ENCODE results near the gene PEBP1.
A peak's percentile ranks its signal among the peaks of the same experiment; 100 is the strongest.
"Not testable (repeated sequence)": the region's sequence is repeated elsewhere in the genome, so short reads cannot be mapped to it uniquely, and the experiment has no call there.

Gene PEBP1

DNA sequence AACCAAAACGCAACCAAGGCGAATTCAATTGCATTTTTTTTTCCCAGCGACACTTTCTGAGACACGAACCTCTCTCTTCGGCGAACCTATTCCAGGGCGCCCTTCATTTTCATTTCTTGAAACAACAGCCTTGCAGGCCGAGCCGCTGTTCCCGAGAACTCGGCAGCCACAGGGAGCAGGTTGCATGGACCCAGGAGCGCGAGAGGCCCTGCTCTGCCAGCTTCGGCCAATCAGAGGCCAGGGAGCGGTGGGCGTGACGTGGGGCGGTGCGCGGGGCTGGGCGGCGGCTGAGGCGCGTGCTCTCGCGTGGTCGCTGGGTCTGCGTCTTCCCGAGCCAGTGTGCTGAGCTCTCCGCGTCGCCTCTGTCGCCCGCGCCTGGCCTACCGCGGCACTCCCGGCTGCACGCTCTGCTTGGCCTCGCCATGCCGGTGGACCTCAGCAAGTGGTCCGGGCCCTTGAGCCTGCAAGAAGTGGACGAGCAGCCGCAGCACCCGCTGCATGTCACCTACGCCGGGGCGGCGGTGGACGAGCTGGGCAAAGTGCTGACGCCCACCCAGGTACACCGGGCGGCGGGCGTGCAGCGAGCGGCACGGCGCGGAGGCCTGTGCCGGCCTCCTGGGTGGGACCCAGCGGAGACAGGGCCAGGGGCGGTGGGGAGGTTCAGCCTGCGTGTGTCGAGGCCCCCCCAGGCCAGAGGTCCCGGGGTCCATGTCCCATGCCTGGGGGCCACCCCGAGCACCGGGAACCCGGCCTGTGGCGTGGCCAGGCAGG is at the start of gene PEBP1:
Gene PEBP1, plus strand, starts transcription at position 337 of the 771 bp plus-strand sequence. Its CDS starts 86 bp downstream, at position 423.
- DNase-seq, result peak; percentile 70

DNA sequence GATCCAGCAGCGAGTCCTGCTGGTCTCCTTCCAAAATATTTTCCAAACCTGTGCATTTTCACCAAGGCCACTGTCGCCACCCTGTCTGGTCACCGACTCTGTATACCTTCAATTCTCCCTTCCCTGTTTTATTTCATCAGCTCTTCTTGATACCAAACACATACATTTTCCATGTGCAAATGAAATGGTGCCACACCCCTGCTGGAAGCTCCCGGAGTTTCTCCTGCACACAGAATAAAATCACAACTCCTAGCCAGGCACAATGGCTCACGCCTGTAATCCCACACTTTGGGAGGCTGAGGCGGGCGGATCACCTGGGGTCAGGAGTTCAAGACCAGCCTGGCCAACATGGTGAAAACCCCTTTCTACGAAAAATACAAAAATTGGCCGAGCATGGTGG is 46.1 kb upstream of the PEBP1 start:
- no peak for DNase-seq

DNA sequence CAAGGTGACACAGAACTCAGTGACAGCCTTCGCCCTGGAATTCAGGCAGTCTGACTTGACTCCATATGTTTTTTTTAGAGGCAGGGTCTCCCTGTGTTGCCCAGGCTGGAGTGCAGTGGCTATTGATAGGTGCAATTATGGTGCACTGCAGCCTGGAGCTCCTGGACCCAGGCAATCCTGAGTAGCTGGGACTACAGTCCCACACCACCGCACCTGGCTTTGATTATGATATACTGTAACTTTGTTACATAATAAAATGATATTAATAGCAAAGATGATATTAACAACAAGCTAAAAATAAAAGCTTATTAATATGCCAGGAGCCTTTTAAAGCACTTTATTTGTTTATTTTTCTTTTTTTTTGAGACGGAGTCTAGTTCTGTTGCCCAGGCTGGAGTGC is 41.9 kb upstream of the PEBP1 start:
- DNase-seq, result no peak

DNA sequence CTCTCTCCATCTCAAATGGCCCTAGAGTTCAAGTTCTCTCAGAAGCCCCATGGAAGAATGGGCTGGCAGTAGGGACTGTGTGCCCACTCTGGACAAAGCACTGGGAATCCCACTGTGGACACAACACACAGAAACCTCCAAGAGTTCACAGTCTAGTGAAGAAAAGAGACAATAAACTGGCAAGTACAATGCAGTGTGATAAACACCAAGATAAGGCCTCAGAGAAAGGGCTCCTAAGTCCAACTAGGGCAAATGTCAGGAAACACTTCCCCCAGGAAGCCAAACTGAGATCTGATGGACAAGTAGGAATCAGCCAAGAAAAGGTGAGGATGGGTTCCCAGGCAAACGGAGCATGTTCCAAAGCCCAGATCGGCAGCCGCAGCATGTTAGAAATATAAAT is 37.5 kb upstream of the PEBP1 start:
- DNase-seq, result no peak

DNA sequence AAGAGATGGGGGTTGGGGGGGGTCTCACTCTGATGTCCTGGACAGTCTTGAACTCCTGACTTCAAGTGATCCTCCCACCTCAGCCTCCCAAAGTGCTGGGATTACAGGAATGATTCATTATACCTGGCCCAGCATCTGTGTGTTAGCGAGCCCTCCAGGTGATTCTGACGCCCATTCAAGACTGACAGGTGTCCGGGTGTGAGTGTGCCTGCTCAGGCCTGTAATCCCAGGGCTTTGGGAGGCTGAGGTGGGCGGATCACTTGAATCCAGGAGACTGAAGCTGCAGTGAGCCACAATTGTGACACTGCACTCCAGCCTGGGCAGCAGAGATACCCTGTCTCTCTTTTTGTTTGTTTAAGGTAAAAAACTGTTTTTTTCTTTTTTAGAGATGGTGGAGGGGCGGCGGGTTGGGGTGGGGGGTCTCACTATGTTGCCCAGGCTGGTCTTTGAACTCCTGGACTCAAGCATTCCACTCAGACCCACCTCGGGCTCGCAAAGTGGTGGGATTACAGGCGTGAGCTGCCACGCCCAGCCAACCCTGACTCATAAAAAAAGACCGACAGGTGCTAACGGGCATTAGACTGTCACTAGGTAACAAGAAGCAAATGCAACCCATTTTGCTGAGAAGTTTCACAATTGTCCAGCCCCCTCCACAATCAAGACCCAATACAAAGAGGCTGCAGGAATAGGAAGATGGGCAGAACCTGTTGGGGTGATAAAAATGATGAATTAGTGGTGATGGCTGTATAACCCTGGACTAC is 36.8 kb upstream of the PEBP1 start:
- DNase-seq, result no peak

DNA sequence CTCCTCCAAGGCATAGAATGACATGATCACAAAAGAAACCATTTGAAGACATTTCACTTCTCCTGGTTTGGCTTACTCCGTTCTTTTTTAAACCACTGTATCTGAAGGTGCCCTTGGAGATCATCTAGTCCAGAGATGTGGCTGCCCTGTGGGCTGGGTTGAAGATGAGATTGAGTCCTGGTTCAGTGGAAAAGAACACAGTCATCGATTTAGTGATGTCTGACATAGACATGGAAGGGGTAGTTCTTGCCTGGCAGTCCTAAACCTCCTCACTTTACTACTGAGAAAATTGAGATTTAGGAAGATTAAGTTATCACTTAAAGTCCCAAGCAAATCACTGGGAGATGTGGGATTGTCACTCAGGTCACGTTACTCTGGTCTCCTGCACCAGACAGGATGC is 34.9 kb upstream of the PEBP1 start:
- no peak for DNase-seq

DNA sequence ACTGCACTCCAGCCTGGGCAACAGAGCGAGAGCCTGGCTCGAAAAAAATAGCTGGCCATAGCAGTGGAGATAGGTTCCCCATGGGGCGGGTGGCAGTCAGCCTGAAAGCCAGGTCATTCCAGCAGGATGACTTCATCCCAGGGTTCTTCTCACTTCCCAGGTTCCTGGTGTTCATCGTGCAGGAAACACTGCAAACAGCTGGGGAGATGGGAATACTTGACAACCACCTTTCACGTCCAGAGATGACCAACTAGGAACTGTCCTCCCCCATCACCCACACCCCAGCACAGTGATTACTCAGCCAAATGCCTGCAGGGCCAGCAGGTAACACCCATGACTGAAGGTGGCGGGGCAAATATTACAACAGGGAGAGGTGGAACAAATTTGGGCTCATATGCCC is 33.9 kb upstream of the PEBP1 start:
- no peak for DNase-seq

DNA sequence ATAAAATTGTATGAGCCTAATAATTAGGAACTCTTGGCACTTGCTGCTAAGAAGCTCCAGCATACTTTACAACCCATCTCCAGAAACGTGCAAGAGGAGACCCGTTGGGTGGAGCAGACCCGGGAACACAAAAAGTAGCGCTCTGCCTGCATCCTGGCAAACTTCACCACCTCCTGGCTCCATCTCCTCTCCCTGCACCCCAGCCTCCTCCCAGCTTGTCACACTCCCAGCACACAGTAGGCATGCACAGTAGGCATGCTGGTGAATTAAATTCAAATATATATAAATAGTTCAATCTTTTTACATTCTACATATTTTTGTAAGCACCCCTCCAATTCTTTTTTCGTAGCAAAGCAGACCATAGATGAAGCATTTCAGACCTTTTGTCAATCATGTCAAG is 33.3 kb upstream of the PEBP1 start:
- no peak for DNase-seq

DNA sequence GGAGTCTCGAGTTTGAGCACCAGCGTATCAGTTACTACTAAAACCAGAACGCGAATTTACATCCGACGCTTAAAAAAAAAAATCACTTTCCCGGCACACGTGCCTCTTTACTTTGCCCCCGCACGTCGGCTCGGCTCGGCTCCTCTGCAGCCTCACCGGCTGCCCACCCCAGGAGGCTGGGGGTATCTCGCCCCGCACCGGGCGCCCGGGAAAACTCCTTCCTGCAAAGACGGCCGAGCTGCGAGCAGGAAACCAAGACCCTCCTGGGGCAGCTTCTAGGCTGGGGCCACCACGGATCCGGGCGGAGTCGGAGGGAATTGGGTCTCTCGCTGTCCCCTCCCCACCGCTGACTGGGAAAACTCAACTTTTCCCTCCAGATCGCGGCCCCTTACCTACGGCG is 32.7 kb upstream of the PEBP1 start:
- no peak for DNase-seq

DNA sequence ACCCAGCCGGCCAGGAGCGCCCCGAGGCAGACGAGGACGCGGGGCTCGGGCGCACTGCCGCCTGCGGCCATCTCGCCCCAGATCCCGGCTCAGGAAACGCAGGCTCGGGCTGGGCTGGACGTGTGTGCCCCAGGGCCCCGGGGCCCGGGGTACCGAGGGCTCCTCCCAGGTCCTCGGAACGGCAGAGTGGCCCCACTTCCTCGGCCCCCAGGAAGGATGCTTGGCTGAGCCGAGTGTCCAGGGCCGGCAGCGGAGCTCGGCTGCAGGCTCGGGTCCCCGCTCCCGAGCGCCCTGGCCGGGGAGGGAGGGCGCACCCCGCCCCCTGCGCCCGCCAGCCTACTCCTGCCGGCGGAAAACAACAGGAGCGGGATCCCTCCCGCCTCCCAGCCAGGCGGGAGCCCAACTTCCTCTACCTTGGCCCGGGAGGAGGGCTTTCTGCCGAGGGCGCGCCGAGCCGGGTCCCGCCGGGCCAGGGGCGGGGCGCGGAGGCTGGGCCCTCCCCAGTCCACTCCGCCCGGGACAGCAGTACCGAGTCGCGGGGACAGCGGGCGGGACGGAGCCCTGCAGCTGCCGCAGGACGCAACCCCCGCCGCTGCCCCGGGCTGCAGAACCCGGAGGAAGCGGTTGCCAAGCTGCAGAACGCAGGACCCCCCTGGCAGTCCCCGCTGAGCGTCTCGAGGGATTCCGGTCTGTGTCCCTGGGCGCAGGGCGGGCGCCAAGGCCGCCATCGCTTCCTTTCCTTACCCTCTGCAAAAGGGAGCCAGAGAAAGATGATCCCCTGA is 32.1 kb upstream of the PEBP1 start, which contains the start of gene VSIG10:
Gene VSIG10, minus strand, starts transcription at position 411 of the 782 bp plus-strand sequence. Its CDS starts 340 bp downstream, at position 71.
- peak; percentile 8 for DNase-seq

DNA sequence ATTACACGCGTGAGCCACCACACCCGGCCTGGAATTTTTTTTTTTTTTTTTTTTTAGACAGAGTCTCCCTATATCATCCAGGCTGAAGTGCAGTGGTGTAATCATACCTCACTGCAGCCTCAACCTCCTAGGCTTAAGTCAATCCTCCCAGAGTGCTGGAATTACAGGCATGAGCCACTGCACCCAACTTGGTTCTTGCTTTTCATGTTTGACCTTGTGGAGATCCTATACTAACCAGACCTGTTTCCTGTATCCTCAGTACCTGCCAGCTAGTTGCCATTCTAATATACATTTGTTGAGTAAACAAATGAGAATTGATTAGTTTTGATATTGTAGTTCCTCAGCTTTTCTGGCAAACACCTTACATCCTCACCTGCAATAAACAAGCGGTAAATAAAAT is 28.9 kb upstream of the PEBP1 start:
- DNase-seq, result no peak

DNA sequence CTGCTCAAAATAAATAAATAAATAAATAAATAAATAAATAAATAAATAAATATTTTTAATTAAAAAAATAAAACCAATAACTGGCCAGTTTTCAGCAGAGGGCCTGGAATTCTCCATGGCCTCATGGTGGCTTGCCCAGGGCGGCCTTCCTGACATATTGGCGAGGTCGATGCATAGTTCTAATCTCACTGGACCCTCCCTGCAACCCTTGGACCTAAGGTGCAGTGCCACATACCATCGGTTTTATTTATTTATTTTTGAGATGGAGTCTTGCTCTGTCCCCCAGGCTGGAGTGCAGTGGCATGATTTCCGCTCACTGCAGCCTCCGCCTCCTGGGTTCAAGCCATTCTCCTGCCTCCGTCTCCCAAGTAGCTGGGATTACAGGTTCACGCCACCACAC is 28.2 kb upstream of the PEBP1 start:
- DNase-seq, result no peak

DNA sequence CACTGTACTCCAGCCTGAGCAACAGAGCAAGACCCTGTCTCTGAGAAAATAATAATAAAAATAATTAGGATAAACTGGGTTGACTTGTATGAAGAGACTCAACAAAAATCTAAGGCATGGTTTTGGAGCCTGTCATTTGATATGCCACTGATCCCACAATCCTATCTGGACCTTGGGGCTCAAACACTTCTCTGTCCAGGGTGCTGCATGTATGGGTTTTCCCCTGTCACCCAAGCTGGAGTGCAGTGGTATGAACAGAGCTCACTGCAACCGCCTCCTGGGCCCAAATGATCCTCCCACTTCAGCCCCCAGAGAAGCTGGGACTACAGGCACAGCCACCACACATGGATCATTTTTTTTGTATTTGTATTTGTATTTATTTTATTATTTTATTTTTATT is 26.8 kb upstream of the PEBP1 start:
- DNase-seq, result no peak

DNA sequence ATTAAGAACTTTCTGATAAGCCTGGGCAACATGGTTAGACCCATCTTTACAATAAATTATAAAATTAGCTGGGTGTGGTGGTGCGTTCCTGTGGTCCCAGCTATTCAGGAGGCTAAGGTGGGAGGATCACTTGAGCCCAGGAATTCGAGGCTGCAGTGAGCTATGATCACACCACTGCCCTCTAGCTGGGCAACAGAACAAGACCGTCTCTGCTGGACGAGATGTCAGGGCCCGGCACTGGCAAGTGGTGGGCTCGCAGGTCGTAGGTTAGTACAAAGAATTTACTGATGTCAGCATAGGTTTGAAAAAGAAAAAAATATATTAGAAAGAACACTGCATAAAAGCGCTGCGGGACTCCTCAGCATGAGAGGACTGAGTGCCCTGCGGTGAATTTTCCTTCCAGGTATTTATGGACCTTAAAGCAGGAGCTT is 16.5 kb upstream of the PEBP1 start:
- no peak for DNase-seq

DNA sequence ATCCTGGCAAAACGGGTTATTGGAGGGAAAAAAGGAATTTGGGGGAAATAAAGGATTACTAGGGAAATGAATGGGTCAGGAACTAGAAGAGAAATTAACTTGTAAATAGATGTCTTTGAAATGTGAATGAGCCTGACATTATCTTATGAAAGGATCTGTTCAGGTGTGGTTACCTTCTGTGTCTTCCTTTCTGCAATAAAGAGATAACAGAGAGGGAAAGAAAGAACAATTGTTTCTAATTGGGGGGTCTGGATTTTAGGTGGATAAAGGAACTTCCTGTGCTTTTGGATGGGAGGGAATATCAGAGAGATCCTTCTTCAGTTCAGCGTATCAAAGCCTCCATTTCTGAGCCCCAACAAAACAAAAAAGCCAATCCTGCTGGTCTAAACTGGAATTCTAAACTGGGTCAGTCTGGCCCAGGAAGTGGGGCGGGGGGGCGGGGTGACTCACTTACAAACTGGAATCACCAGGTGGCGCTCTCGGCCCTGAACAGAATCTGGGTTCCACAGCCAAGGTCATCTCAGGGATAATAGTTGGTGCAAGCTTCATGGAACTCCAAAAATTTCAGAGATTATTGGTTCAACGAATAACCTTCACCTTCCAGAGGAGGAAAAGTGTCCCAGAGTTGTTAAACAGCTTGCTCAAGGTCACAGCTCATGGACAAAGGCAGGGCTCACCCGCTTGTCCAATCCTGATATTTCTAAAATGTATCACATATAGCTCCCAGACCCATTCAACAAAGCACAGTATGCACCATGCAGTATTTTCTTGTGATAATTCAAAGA is 15.2 kb upstream of the PEBP1 start:
- DNase-seq, result peak; percentile 14

DNA sequence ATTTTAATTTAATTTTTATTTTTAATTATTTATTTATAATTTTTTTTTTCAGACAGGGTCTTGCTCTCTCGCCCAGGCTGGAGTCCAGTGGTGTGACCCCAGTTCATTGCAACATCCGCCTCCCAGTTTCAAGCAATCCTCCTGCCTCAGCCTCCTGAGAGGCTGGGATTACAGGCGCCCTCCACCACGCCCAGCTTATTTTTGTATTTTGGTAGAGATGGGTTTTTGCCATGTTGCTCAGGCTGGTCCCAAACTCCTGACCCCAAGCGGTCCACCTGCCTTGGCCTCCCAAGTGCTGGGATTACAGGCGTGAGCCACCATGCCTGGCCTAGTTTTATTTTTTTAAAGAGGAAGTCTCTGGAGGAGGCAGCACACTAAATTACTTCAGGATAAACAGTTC is 13.7 kb upstream of the PEBP1 start:
- DNase-seq, result no peak

DNA sequence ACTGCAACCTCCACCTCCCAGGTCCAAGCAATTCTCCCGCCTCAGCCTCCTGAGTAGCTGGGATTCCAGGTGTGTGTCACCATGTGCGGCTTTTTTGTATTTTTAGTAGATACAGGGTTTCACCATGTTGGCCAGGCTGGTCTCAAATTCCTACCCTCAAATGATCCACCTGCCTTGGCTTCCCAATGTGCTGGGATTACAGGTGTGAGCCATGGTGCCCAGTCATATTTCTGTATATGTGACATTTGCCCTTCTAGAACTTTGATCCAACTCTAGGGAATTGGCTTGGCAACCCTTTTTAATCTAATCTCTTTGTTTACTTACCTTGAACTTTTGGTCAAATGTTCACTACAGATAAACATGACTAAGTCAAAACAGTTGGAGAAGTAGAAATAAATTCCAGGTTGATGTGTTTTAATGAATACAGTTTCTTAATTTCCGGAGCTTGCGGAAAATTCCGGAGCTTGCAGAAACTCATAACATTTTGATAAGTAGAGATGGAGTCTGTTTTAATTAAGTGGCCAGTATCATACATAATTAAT is 11.5 kb upstream of the PEBP1 start:
- no peak for DNase-seq

DNA sequence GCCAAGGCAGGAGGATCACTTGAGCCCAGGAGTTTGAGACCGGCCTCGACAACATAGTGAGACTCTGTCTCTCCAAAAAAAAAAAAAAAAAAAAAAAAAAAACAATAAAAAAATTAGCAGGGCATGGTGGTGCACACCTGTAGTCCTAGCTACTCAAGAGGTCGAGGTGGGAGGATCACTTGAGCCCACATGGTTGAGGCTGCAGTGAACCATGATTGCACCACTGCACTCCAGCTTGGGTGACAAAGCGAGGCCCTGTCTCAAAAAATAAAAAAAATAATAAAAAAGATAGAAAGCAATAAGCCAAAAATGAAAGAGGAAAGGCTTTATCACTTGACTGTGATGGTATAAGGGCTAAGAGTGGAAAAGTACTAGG is 10.2 kb upstream of the PEBP1 start:
- DNase-seq, result no peak

DNA sequence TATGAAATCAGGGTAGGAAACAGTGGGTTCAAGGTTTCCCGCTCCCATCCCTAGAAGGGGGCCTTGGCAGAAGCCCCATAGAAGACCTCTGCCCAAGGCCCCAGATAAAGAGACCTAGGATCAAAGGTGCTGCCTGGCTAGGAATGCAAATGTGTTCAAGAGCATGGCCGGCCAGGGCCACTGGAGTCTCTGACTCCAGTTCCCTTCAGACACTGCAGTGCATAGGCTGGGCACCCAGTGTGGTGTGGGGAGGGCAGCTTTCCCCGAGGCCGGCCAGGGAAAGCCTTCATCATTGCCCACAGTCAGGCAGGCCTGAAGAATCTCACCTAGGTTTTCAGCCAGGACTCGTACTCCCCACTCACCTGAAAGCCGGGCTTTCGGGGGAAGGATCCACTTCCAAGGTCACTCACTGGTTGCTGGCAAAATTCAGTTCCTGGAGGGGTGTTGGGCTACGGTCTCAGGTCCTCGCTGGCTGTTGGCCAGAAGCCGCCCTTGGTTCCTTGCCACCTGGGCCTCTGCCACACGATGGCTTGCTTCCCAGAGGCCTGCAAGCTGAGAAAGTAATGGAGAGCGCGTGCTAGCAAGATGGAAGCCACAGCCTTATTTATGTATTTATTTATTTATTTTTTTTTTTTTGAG is 9.7 kb upstream of the PEBP1 start:
- peak; percentile 62 for DNase-seq

DNA sequence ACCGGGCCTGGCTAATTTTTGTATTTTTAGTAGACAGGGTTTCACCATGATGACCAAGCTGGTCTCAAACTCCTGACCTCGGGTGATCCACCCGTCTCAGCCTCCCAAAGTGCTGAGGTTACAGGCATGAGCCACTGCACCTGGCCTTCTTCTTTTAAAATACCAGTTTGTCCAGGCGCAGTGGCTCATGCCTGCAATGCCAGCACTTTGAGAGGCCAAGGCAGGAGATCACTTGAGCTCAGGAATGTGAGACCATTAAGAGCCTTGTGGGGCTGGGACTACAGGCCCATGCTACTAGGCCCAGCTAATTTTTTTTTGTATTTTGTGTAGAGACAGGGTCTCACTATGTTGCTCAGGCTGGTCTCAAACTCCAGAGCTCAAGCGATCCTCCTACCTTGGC is 8.1 kb upstream of the PEBP1 start:
- DNase-seq, result no peak

DNA sequence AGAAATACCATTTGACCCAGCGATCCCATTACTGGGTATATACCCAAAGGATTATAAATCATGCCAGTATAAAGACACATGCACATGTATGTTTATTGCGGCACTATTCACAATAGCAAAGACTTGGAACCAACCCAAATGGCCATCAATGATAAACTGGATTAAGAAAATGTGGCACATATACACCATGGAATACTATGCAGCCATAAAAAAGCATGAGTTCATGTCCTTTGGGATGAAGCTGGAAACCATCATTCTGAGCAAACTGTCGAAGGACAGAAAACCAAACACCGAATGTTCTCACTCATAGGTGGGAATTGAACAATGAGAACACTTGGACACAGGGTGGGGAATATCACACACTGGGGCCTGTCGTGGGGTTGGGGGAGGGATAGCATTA is 6.5 kb upstream of the PEBP1 start:
- DNase-seq, result not testable (repeated sequence)

DNA sequence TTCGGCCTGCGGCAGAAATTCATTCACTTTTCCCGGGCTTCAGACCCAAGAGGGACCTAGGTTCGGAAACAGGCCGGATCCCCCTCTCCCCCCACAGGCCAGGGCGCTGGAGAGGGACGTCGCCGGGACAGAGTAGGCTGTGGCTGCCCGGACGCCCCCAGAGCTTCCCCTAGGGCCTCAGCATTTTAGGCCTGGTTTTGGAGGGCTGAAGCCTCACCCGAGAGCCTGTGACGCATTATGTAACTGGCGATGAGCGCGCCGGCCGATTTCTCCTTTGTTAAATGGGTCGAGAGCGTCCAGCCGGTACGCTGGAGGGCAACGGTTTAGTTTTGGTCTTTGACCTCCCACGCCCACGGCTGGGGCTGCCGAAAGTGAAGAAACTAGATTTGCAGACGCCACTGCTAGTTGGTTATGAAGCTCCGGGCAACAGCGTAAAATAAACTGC is 657 bp downstream of the PEBP1 start:
- DNase-seq, result no peak

Data from NCI-H446 treated with DMSO at 0.1 percent for 48 hours (cell line).